Upper lobe of left lung (tissue), 4 donors: ENCODE data around the gene RPS6KA3.

Source experiments
- CTCF ChIP-seq, 6 experiments: fragments of 450-650 bp in 4 of 6; fragments of 200-600 bp in 2 of 6; sonication (generic) in 2 of 6; IDR thresholded peaks; one replicate each; pipeline ENCODE4 v1.5.1; 2016 to 2019; ENCODE audit warnings: antibody characterized with exemption in 6 of 6
- EP300 ChIP-seq, 4 donors: sonication (generic); formaldehyde crosslinking; IDR thresholded peaks; one replicate each; pipeline ENCODE4 v1.5.1; 2017; ENCODE audit warnings: antibody characterized with exemption in 4 of 4, control low read depth in 2 of 4
- POLR2A ChIP-seq, 4 donors: fragments of 450-650 bp; IDR thresholded peaks; one replicate each; pipeline ENCODE4 v1.5.1; 2016 to 2017; ENCODE audit warnings: antibody characterized with exemption in 4 of 4, mild to moderate bottlenecking in 2 of 4

- TF ChIP-seq CTCF (IDR thresholded peaks at IDR 0.05) (no peak), POLR2A (IDR thresholded peaks at IDR 0.05) (no peak), EP300 (IDR thresholded peaks at IDR 0.05) (no peak)
Measured at GRCh38 chrX:20173313-20173712, 93.4 kb downstream of the RPS6KA3 start.
